GM19023 (cell line): ENCODE data around the gene SLC33A1.

Experiments
- ATAC-seq: cut with Tn5 transposase; IDR thresholded peaks from one replicate; pipeline ENCODE4 v1.9.1; 2021; ENCODE audit warnings: mild to moderate bottlenecking, moderate library complexity; ENCODE audit not compliant: unreplicated experiment

SLC33A1 gene

GRCh38 chr3:155792532-155792931 is 61.7 kb downstream of the SLC33A1 start:
- ATAC-seq: no peak

GRCh38 chr3:155791190-155791589 is 63.0 kb downstream of the SLC33A1 start:
- ATAC-seq: no peak

GRCh38 chr3:155790272-155790925 is 63.8 kb downstream of the SLC33A1 start:
- ATAC-seq: no peak

- ATAC-seq: no peak
Measured at GRCh38 chr3:155785662-155786295, 68.4 kb downstream of the SLC33A1 start.

- ATAC-seq: no peak
Measured at GRCh38 chr3:155782390-155782953, 71.8 kb downstream of the SLC33A1 start.

GRCh38 chr3:155780291-155780690 is 73.9 kb downstream of the SLC33A1 start:
- no peak for ATAC-seq

- ATAC-seq: no peak
Measured at GRCh38 chr3:155778462-155778861, 75.8 kb downstream of the SLC33A1 start.

GRCh38 chr3:155772801-155773200 is 81.4 kb downstream of the SLC33A1 start:
- no peak for ATAC-seq

- no peak for ATAC-seq
Measured at GRCh38 chr3:155771126-155771525, 83.1 kb downstream of the SLC33A1 start.
